ENCODE data around the gene SLC12A8. TPM values are rescaled to one million over a fixed set of nuclear protein-coding genes. Genes with fewer than 3 reads are reported as not detected.
"Not testable (repeated sequence)": the region's sequence is repeated elsewhere in the genome, so short reads cannot be mapped to it uniquely, and the experiment has no call there.

Gene SLC12A8
- polyA plus RNA-seq, 5 donors, result 1.3 to 1.7 (median 1.5) TPM

DNA sequence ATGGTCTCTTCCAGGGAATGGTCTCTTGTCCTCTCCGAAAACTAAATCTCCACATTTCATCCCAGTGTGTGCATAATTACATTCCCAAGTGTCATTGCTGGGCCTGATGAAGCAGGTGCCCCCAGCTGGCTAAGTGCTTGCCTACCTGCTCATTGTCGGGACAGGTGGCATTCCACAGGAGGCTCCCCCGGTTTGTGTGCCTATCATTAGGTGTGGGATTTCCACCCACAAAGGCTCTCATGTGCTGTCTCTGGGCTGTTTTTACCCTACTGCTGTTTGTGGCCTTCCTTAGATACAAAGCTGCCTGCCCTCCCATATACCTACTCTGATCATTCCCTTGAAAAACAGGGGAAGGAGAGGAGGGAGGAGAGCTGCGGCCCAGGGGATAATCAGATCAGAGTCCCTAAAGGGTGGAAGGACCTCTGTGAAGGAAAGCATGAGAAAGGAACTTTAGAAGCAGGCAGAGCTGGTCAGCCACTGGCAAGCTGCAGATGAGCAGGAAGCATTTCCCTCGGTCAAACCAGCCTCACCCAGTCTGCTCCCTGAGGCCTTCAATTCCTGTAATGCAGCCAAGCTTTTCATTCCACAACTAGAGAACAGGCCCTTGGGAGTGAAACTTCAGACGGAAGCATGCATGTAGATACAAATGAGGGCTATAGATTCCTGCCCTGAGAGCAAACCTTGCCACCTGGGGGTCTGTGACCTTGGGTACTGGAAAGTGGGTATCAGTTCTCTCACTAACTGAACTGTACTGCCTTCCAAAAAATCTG, 96.1 kb downstream of the SLC12A8 start:
- DNase-seq, result no peak

DNA sequence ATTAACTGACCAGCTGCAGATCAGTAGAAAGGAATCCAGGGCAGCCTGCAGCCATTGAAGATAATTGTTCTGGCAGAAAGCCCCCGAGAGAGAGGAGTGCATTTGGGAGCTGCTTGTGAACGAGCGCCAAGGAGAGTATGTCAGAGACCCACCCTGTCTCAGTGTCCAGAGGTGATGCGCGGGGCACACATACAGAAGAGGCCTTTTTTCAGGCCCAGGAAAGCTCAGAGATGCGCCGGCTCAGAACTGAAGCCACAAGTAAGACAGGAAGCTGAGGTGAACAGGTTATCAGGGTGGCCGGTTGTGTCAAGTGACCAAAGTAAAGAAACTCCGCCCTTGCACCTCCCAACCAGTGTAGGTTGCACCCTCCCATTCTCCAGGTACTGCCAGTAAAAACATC, 96.9 kb downstream of the SLC12A8 start:
- peak; percentile 32 to 51 for DNase-seq

DNA sequence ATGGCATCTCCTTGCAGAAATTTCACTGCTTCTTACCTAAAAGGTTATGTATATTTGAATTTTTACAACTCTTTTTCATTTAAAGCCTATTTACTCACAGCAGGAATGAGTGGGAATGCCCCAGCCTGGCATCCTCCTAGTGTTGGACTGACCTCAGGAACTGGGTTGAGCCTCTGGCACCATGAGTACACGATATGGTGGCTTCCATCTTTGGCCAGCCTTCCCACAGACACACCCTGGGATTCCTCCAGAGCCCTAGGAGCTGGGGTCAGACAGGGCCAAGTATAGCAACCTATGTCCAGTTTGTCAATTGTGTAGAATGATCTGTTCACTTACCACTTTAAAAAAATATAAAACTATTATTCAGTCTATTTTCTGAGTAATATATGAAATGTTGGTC, 99.6 kb downstream of the SLC12A8 start:
- no peak for DNase-seq

DNA sequence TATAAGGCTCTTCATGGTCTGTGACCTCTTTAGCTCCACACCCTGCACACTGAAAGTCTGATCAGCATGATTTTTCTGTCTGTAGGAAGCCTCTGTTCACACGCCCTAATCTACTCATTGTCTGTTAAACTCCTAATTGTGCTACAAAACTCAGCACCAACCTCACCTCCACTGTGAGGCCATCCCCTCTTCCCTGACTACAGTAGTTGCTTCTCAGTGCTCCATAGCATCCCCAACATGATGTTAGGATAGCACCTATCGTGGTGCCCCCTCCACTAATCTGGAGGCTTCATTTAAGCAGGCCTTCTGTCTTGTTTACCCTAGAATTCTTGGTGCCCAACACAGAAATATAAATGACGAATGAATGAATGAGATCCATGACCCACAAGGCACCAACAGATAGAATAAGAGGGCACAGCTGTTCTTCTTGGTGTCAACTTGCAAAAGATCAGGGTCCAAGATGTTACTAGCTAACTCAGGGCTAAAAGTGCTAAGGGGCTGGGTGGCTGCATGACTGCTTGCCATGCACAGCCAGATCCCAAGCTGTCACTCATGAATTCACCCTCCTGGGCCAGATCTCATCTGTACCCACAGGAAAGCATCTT, 101.6 kb downstream of the SLC12A8 start:
- no peak for DNase-seq

DNA sequence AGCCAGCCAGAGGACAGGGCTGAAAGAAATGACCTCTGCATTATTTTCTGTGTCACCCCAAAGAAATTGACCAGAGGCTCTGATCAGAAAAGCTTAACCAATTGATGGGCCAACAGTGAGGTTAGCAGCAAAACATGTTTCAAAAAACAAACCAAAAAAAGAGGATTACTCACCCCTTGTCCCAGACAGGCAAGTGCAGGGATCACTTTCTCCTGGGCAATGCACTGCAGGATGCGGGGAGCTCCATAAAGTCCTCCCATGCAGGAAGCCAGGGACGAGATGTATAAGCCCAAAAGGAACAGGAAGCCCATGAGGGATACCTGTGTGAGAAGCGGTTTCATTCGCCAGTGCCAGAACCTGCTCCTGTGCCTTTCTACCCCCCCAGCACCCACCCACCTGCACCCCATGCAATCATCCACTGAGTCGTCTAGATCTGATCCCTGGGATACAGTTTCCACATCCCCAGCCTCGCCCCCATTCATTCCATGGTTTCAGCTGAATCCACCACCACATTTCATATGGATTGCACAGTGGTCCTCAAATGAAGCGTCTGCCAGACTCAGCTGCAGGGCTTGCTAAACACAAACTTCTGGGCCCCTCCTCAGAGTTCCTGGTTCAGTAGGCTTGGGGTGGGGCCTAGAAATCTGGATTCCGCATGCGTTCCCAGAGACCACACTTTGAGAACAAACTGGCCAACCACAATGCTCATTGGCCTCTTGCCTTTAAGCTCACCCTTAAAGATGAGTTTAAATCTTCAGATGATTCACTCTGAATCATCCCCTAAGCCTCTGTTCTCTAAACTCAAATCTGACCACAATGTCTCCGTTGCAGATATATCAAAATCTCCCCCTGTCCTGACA, 102.3 kb downstream of the SLC12A8 start:
- no peak for DNase-seq

DNA sequence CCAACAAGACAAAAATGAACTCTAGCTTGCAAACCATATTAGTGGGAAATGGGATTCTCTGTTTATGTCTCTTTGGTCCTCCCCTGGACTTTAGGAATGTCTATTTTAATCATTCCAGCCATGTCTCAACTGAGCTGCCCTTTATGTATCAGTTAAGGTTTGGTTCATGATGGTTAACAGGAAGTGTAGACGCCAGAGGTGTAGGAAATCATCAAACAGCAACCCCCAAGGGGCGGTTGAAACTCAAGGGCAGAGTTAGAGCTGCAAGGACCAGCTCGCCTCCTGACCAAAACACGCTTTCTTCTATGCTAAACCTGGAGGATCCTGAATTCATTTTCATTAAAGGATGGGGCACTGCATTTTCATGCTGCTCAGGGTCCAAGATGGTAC, 103.0 kb downstream of the SLC12A8 start:
- DNase-seq, result no peak

DNA sequence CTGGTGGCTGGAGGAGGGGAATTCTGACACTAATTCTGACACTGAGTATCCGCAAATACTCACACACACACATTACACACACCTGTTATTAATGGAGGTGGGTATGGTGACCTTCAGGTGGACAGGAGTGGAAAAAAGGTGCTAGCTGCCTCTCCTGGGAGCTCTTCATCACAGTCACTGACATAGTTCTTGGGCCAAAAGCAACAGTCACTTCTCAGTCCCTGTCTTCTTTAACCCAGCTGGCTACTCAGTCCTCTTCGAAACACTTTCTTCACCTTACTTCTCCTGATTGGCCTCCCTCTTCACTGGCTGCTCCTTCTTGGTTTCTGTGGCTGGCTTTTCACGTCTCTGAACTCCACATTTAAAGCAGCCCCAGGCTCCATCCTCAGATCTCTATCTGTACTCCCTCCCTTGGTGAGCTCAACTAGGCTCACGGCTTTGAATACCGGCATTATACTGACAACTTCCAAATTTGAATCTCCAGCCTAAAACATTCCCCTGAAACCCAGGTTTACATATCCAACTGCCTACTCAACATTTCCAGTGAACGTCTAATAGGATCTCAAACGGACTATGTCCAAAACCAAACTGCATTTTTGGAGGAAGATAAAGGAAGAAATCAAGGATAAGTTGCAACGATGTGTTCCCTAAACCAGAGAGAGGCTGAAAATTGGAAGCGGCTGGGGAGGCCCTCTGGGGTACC, 103.6 kb downstream of the SLC12A8 start:
- DNase-seq, result no peak

DNA sequence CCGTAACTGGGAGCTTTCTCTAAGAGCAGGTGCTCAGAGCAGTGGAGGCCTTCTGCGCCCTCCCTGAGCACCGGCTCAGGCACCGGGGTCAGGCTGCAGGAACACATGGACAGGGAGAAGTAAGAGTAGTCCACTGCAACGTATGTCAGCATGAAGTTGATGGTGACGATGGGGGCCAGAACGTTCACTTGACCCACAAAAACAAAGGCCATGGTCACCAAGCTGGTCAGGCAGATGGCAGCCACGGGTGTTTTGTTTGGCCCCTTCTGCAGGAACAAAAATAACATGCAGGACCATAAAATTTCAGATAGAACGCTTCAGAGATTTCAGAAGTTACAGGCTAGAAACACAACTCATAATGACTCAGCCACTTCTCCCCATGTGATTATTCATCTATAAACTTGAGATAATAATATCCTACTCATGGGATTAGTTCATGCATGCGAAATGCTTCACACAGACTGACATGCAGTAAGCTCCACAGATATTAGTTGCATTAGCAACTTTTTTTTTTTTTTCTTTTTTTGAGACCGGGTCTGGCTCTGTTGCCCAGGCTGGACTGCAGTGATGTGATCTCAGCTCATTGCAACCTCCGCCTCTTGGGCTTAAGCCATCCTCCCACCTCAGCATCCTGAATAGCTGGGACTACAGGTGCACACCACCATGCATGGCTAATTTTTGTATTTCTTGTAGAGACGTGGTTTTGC, 104.5 kb downstream of the SLC12A8 start:
- no peak for DNase-seq

DNA sequence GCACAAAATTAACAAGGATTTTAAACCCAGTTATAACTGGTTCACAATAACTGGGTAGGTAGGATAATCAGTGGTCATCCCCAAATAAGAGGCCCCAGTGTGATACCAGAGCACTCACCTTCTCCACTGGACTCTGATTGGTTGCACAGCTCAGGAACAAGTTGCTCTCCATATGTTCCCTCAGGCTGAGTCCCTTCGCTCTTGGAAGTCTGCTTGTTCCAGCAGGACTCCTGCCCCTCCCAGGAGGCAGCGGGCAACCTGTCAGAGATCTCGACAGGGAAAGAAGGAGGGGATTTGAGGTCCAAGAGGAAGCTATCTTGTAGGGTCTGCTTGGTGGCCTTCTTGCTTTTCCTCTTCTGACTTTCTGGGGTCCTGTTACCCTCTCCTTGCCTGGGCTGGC, 105.2 kb downstream of the SLC12A8 start:
- DNase-seq, result no peak

DNA sequence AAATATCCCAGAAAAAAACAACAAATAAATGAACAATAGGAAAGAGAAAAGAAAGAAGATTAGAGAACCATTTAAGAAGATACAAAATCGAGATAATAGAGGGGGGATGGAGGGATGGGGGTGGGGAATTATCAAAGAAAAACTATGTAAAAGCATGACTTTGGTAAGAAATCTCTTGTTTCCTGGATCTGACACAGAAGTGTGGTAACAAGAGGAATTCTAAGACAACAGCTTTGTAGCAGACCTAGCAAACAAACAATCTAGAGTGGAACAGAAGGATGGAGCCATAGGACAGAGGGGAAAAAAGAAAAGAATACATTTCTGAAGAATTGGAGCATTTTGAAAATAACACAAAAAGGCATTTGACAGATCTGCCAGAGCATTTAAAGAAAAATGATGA, 107.4 kb downstream of the SLC12A8 start:
- no peak for DNase-seq

DNA sequence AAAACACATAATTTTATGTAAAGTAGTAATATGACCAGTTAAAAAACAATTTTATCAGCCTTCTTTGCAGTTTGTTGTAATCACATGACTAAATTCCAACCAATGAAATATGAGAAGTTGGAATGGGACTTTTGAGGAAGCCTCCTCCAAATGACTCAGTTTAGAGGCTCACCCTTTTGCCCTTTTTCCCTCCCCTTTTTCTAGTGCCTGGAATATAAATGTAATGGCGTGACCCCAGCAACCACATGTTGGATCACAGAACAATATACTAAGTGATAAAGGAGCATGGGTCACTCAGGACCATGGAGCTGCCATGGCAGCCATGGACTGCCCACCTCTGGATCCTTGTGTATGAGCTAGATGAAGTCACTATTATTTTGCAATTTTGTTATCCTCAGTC, 107.9 kb downstream of the SLC12A8 start:
- no peak for DNase-seq

DNA sequence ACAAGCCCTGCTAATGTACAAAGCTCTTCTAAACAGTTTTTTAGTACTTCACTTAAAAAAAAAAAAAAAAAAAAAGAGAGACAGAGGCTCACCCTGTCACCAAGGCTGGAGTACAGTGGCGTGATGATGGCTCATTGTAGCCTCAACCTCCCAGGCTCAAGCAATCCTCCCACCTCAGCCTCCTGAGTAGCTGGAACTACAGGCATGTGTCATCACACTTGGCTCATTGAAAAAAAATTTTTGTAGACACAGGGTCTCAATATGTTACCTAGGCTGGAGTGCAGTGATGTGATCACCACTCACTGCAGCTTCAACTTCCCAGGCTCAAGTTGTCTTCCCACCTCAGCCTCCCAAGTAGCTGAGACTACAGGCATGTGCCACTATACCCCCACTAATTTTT, 109.1 kb downstream of the SLC12A8 start:
- no peak for DNase-seq

DNA sequence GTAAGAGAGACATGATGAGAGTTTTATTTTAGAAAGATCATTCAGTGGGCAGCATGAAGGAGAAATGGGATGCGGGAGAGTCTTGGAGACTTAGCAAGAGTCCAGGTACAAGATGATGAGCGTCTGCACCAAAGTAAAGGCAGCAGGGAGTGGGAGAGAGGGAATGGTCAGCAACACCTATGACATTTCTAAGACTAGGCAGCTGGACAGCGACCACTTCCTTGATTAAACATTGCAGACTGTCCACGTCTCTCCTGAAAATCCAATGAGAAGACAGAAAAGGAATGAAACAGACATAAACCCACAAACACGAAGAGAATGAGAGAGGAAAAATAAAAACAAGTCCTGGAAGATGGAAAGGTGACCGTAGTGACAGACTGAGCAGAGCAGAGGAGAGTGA, 110.1 kb downstream of the SLC12A8 start:
- DNase-seq, result no peak

DNA sequence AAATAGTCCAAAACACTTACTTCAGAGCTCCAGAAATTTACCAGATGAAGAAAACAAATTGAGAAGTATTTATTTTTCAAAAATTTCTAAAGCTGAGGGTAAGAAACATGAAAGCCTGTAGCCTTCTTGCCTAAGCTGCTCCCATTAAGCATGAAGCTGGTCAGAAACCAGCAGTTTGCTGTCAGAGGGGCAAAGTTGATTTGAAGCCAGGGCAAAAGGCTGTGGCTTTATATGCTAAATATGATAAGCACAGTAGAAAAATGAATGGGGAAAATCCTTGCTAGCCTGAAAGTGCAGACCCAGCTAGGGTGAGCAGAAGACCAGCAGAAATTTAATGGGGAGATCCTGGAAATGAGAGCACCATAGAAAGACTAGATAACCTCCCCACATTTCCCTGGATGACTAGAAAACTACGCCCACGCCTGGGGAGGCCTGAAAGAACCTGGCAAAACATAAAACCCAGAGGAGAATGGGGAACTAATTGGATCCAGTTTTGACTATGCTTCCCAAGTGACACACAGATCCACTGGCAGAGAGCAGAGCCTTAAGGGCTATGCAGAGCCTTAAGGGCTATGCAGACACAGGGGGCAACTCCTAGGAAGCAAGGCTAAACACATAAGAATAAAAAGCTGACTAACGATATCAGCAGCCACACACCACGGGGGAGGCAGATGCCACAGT, 113.8 kb downstream of the SLC12A8 start:
- no peak for DNase-seq

DNA sequence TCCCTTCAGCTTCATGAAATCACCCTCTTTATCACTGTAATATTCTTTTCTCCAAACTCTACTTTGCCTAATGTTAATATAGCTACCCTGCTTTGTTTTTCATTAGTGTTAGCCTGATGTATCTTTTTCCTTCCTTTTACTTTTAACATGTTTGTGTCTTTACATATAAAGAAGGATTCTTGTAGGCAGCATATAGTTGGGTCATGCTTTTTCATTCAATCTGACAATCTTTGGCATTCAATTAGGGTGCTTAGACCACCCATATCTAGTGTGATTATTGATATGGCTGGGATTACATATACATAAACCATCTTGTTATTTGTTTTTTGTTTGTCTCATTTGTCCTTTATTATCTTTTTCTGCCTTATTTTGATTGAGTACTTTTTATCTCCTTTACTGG, 121.9 kb downstream of the SLC12A8 start:
- no peak for DNase-seq

DNA sequence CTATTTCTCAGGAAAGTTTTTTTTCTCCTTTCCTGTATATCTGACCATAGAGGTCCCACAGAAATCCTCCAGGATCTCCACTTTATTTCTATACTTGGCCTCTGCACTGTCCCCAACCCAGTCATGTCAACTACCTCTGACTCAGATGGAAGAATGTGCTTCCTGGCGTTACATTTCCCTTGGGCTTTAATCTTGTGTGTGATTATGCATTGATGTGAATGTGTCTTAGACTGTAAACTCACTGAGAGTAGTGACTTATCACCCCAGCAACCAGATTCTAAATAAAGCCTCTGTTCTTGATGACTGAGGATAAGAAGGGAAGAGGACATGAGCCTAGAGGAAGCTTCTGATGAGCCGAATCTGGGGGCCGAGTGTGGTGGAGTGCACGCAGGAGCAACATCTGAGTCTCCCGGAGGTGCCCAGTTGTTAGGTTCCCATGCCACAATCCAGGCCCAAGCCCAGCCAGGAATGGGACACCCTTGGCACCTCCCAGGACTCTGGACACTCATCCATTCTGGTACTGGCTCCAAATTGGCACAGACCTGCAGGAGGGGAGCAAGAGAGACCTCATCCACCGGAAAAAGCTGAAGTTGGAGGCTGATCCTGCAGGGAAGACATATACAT, 124.7 kb downstream of the SLC12A8 start:
- no peak for DNase-seq

DNA sequence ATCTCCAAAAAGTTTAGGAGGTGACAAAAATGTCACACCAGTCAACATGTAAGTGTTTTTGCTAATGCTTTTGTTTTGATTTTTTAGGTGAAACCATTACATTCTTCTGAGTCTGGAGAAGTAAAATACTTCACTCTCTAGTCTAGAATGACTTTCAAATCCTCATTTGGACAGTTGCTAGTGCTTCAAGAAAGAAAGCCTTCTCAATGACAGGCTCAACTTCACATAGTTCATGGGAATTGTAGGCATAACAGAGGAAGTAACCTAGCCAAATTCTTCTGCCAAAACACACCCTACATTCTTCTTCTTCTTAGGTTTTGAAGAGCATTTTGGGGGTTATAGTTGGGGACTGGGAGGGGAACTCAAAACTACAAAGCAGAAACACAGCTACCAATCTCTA, 127.4 kb downstream of the SLC12A8 start:
- no peak for DNase-seq

DNA sequence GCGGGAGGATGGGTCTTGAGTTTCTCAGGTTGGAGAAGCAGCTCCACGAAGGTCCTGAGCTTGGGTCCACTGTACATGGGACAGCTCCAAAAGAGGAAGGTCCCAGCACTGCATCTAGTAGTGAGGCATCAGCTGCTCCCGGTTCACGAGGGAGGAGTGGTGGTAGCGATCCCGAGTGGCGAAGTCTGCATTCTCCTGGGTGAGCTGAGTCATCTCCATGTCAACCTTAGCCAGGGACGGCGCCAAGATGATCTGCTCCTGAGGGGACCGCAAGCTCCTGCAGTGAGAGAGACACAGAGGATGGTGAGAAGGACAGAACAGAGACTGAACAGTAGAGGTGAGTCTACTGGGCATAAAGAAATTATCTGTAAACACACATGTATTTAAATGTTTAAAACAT, 128.8 kb downstream of the SLC12A8 start:
- no peak for DNase-seq

DNA sequence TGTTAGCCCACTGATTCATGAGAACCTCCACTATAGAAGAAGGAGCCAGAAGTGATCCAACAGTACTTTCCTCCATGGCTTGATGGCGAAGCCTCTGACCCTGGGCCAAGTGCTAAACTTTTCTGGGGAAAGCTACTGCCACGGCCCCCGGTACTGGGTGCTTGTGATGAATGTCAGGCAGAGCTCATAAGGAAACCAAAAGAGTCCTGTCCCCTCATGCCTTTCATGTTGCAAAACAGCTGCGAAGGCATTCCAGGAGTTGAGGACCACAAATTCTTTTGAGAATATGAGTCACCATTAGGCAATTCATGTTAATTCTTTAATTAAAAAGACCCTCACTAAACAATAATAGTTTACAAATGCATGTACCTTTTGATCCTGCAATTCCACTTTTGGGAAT, 130.2 kb downstream of the SLC12A8 start:
- DNase-seq, result not testable (repeated sequence)

DNA sequence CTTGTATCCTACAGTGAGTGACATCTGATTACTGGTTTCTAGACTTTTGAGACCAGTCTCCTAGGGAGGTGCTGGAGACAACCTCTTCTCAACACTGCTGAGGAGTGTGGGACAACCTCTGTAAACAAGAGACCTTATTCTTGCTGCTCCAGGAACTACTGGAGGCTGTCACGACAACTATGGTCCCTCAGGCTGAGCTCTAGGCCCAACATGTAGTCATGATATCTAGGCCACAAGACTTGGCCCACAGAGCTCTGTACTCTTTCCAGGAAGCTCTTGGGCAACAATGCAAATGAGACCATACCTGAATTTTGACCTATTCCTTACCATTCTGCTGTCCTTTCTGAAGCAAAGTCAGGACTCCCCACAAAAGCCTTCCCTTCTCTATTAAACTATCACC, 132.5 kb downstream of the SLC12A8 start:
- DNase-seq, result no peak

DNA sequence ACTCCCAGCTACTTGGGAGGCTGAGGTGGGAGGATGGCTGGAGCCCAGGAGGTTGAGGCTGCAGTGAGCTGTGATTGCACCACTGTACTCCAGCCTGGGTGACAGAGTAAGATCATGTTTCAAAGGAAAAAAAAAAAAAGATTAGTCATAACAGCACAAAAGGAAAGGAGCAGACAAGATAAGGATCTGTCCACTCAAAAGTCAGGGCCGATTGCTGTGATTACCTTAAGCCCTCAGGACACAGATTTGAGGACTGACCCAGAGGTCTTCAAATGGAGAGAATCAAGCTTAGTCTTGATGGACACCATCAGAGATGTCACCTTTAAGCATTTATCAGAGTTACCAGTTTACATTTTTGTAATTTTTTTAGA, 132.9 kb downstream of the SLC12A8 start:
- no peak for DNase-seq

All from right lung (tissue), 5 donors.